Pancreas (tissue), 10 donors: Measurements from ENCODE around the gene INSRR. TPM values are rescaled to one million over a fixed set of nuclear protein-coding genes. Genes with fewer than 3 reads are reported as not detected.

Source experiments
- ATAC-seq, 4 donors: fragments of 200-7000 bp; cut with Tn5 transposase; one replicate each; pipeline versions ENCODE4 v1.8.0 to v1.9.1; 2020; ENCODE audit warnings: mild to moderate bottlenecking in 4 of 4, moderate library complexity in 4 of 4
- DNase-seq, 6 donors: peaks; one replicate each; pipeline ENCODE4 v3.0.0-alpha.2; 2020
- FAIRE-seq: peaks from 2 replicates; lab custom pipeline; 2012; peaks lifted over from hg19 to GRCh38; lab: Jason Lieb, UNC
- H3K27ac ChIP-seq, 4 donors: fragments of 200-600 bp; sonication (generic); 1 replicate in 3 of 4; 2 replicates in 1 of 4; pipeline versions ENCODE4 v1.5.0 to v1.8.0; 2020
- H3K27me3 ChIP-seq, 4 donors: fragments of 200-600 bp; one replicate each; pipeline ENCODE4 v1.8.0; 2021
- H3K36me3 ChIP-seq, 3 donors: fragments of 200-600 bp; sonication (generic) in 1 of 3; one replicate each; pipeline versions ENCODE4 v1.5.0 to v1.8.0; 2020 to 2021
- H3K4me1 ChIP-seq, 3 donors: fragments of 200-600 bp; one replicate each; pipeline ENCODE4 v1.8.0; 2021
- H3K4me3 ChIP-seq, 4 donors: fragments of 200-600 bp; sonication (generic) in 2 of 4; one replicate each; pipeline versions ENCODE4 v1.5.0 to v1.8.0; 2020 to 2021
- H3K9me3 ChIP-seq, 4 donors: fragments of 200-600 bp; one replicate each; pipeline ENCODE4 v1.8.0; 2021
- CTCF ChIP-seq, 4 donors: fragments of 200-600 bp; sonication (generic) in 3 of 4; IDR thresholded peaks; one replicate each; pipeline versions ENCODE4 v1.5.0 to v1.8.0; 2021; ENCODE audit warnings: antibody characterized with exemption in 4 of 4
- WGBS, 2 donors: extraction: QIAGEN DNeasy Blood & Tissue Kit; methylation state at CpG; one replicate each; pipeline ENCODE4 v1.1.7; 2013; 5-methylcytosine and 5-hydroxymethylcytosine counted together
- intact Hi-C, 3 donors: fragments of 100-400 bp; cut with DNase I; formaldehyde crosslinking; loops; one replicate each; pipeline versions ENCODE4 v1.11.1 to v1.14.2; 2022
- polyA plus RNA-seq, 2 donors: library from polyadenylated mRNA; stranded (reverse); fragments of 200-250 nt; gene quantifications; one replicate each; pipeline ENCODE4 v1.2.3, GENCODE V29; 2013
- total RNA-seq, 6 donors: library from RNA; stranded (reverse); fragmentation: NEBNext Ultra II Directional in 4 of 6; extraction: Animal tissue kit (Norgen Biotek cat#: 25700) in 4 of 6; gene quantifications; one replicate each; pipeline versions ENCODE4 v1.2.1 to v1.2.4, GENCODE V29; 2021 to 2023
- donor health status: healthy with polysubstance abuse.
- donor health status: DM: no; HTN: no; CAD: no; lungs with moderate emphysema.
- donor health status: DM: no; HTN: no; CAD: no.
- donor health status: control.
- donor health status: control.
- donor health status: Bipolar disorder and iron deficiency.
- donor health status: DM: yes; HTN: yes; CAD: no.
- donor health status: DM: no; HTN: no; CAD: no.
- donor health status: DM: no; HTN: no; CAD: no.
- donor health status: DM: yes; HTN: yes; CAD: no.

The INSRR gene
- total and polyA plus RNA-seq, 8 donors: 0.03 to 0.99 (median 0.18) TPM

DNA sequence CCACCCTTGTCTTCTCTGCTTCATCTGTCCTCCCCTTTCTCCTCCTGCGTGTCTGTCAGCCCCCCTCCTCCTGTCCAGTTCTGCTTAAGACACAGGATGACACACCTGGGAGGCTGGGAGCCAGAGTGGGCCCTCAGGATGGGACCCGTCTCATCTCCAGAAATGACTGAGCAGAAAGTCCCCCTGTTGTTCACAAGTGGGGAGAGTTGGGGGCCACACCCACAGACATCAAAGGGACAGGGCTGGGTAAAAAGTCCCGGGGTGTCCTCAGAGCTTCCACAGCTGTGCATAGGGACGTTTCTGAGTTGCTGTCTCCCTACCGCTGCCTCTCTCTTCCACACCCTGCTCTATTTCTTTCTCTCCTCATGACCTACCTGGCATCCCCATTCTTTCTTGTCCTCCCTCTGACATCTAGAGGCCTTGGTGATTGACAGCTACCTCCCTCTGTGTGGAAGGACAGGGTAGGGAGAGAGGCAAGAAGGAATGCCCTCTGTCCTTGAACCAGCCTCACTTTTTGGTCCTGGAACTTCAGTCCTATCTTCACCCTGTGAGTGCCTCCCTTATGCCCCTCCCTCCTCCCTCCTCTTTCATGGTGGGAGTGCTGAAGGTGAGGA, 22.8 kb downstream of the INSRR start:
- FAIRE-seq: no peak
- intact Hi-C loops: no loop called here
- H3K4me3 ChIP-seq: no peak overlapping the region

DNA sequence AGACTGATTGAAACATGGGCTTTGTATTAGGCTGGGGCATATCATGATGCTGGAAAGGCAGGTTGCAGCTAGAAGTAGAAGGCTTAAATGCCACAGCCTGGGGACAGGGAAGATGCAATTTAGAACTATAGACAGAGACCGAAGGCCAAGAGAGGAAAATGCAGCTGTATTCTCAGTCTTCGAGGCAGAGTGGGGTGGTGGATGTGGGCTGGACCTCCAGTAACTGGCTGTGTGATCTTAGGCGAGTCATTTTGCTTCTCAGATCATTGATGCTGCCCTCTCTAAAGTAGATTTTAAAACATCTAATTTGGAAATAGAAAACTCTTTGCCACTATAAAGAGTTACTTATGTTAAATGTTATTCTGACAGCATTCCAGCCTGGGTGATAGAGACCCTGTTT, 24.6 kb downstream of the INSRR start:
- DNase-seq (no peak), ATAC-seq (no peak), FAIRE-seq (no peak)
- no peaks in the 10 kb centered on the region for H3K36me3 ChIP-seq
- no peaks in the 10 kb centered on the region for H3K4me1 ChIP-seq
- no peak for TF ChIP-seq CTCF (IDR thresholded peaks at IDR 0.05)
- no peak overlapping the region for H3K4me3 ChIP-seq
- H3K9me3 ChIP-seq: no peaks in the 10 kb centered on the region
- H3K27me3 ChIP-seq: peaks cover 0 to 4% (median 0%) of the 10 kb centered on the region in 4 donors
- 52 to 68% methylated on average over 3 of the region's 3 CpGs for WGBS, 2 donors
- intact Hi-C loops: no loop called here
- no peak overlapping the region for H3K27ac ChIP-seq

More for the DNA sequence above, 22.8 kb downstream of the INSRR start:
- Histone ChIP-seq H3K4me1 (no peaks in the 10 kb centered on the region), H3K27me3 (peaks cover 0 to 4% (median 0%) of the 10 kb centered on the region in 4 donors), H3K27ac (no peak overlapping the region), H3K36me3 (no peaks in the 10 kb centered on the region), H3K9me3 (no peaks in the 10 kb centered on the region)
- DNase-seq (no peak), ATAC-seq (no peak)
- WGBS, 2 donors: 48 to 50% methylated on average over 5 of the region's 5 CpGs
- TF ChIP-seq CTCF (IDR thresholded peaks at IDR 0.05): no peak

- no peak for DNase-seq
- peak in 1 of 4 donors; percentile 47 for ATAC-seq
- FAIRE-seq: no peak
- H3K9me3 ChIP-seq: no peaks in the 10 kb centered on the region
- peaks cover 0 to 4% (median 0%) of the 10 kb centered on the region in 4 donors for H3K27me3 ChIP-seq
- intact Hi-C loops: no loop called here
- 37 to 43% methylated on average over 2 of the region's 2 CpGs for WGBS, 2 donors
- no peak for TF ChIP-seq CTCF (IDR thresholded peaks at IDR 0.05)
- H3K4me1 ChIP-seq: no peaks in the 10 kb centered on the region
- H3K36me3 ChIP-seq: no peaks in the 10 kb centered on the region
- no peak overlapping the region for H3K27ac ChIP-seq
- H3K4me3 ChIP-seq: no peak overlapping the region
Observed at GRCh38 chr1:156833603-156834002, 25.3 kb downstream of the INSRR start.

GRCh38 chr1:156832434-156832833, 26.5 kb downstream of the INSRR start:
- TF ChIP-seq CTCF (IDR thresholded peaks at IDR 0.05): no peak
- no peak for FAIRE-seq
- H3K36me3 ChIP-seq: no peaks in the 10 kb centered on the region
- no peak for DNase-seq
- H3K4me1 ChIP-seq: no peaks in the 10 kb centered on the region
- H3K9me3 ChIP-seq: no peaks in the 10 kb centered on the region
- intact Hi-C loops: no loop called here
- no peak overlapping the region for H3K27ac ChIP-seq
- no peaks in the 10 kb centered on the region for H3K27me3 ChIP-seq
- H3K4me3 ChIP-seq: no peak overlapping the region
- WGBS, 2 donors: 48 to 57% methylated on average over 5 of the region's 5 CpGs
- no peak for ATAC-seq

- H3K4me1 ChIP-seq: no peaks in the 10 kb centered on the region
- no peak for FAIRE-seq
- no peak for TF ChIP-seq CTCF (IDR thresholded peaks at IDR 0.05)
Observed at GRCh38 chr1:156828400-156829124, 30.4 kb downstream of the INSRR start.

More at GRCh38 chr1:156828400-156829124, 30.4 kb downstream of the INSRR start:
- Histone ChIP-seq H3K4me3 (no peak overlapping the region), H3K27me3 (no peaks in the 10 kb centered on the region), H3K36me3 (no peaks in the 10 kb centered on the region), H3K27ac (no peak overlapping the region), H3K9me3 (no peaks in the 10 kb centered on the region)
- DNase-seq: peak in 1 of 6 donors; percentile 34
- 61 to 70% methylated on average over 18 of the region's 18 CpGs for WGBS, 2 donors
- ATAC-seq: no peak
- intact Hi-C loops: no loop called here
